Measurements from ENCODE around the gene MACROD2.

Gene MACROD2

GRCh38 chr20:14609328-14610221 is 614.3 kb downstream of the MACROD2 start:
- no peak for ATAC-seq

- no peak for ATAC-seq
Measured at GRCh38 chr20:14611479-14611878, 616.2 kb downstream of the MACROD2 start.

GRCh38 chr20:14612391-14612790 is 617.1 kb downstream of the MACROD2 start:
- no peak for ATAC-seq

GRCh38 chr20:14616003-14616402 is 620.7 kb downstream of the MACROD2 start:
- ATAC-seq, result no peak

GRCh38 chr20:14617123-14617522 is 621.8 kb downstream of the MACROD2 start:
- ATAC-seq, result no peak

- ATAC-seq, result no peak
Measured at GRCh38 chr20:14619411-14619810, 624.1 kb downstream of the MACROD2 start.

- ATAC-seq, result no peak
Measured at GRCh38 chr20:14622796-14623195, 627.5 kb downstream of the MACROD2 start.

GRCh38 chr20:14631011-14631410 is 635.7 kb downstream of the MACROD2 start:
- no peak for ATAC-seq

- no peak for ATAC-seq
Measured at GRCh38 chr20:14632906-14633305, 637.6 kb downstream of the MACROD2 start.

- ATAC-seq, result no peak
Measured at GRCh38 chr20:14633507-14633906, 638.2 kb downstream of the MACROD2 start.

GRCh38 chr20:14634665-14635064 is 639.3 kb downstream of the MACROD2 start:
- no peak for ATAC-seq

GRCh38 chr20:14637441-14637840 is 642.1 kb downstream of the MACROD2 start:
- no peak for ATAC-seq

- ATAC-seq, result no peak
Measured at GRCh38 chr20:14643146-14643545, 647.8 kb downstream of the MACROD2 start.

GRCh38 chr20:14643556-14643955 is 648.2 kb downstream of the MACROD2 start:
- no peak for ATAC-seq

- no peak for ATAC-seq
Measured at GRCh38 chr20:14644306-14645097, 649.2 kb downstream of the MACROD2 start.

GRCh38 chr20:14647016-14647415 is 651.7 kb downstream of the MACROD2 start:
- ATAC-seq, result no peak

GRCh38 chr20:14649662-14650061 is 654.3 kb downstream of the MACROD2 start:
- ATAC-seq, result no peak

GRCh38 chr20:14657266-14658005 is 662.1 kb downstream of the MACROD2 start:
- no peak for ATAC-seq

GRCh38 chr20:14664101-14664500 is 668.8 kb downstream of the MACROD2 start:
- no peak for ATAC-seq

GRCh38 chr20:14666696-14667095 is 671.4 kb downstream of the MACROD2 start:
- no peak for ATAC-seq

- ATAC-seq, result no peak
Measured at GRCh38 chr20:14667226-14667625, 671.9 kb downstream of the MACROD2 start.

GRCh38 chr20:14672066-14672465 is 676.8 kb downstream of the MACROD2 start:
- ATAC-seq, result no peak

- no peak for ATAC-seq
Measured at GRCh38 chr20:14673164-14673563, 677.8 kb downstream of the MACROD2 start.

Measured in activated CD4-positive, CD25-positive, alpha-beta regulatory T cell treated with anti-CD3 and anti-CD28 coated beads, Interleukin-2, amount 50 U/mL, for 24 hours (primary cell).